HT1080 (cell line): Measurements from ENCODE around the gene ANKRD11. TPM values are rescaled to one million over a fixed set of nuclear protein-coding genes. Genes with fewer than 3 reads are reported as not detected.

Experiments used
- DNase-seq: peaks from one replicate; pipeline ENCODE4 v3.0.0-alpha.2; 2015; ENCODE audit warnings: low read depth
- polyA plus RNA-seq, 2 experiments: library from polyadenylated mRNA; depleted of rRNA; stranded (reverse); fragments of >200 nt; gene quantifications; 2 replicates each; pipeline ENCODE4 v1.2.3, GENCODE V29; 2015
- total RNA-seq: library from RNA; depleted of rRNA; stranded (reverse); fragments of >200 nt; shearing (Covaris generic); gene quantifications from 2 replicates; pipeline ENCODE4 v1.2.3, GENCODE V29; 2014; rRNA removed

The ANKRD11 gene
- total RNA-seq = 62.6 and 79.1 TPM in 2 replicates
- 114 and 124 TPM in 2 replicates for polyA plus RNA-seq (2015; cell fraction: cytosol; rRNA removed)
- 199 and 214 TPM in 2 replicates for polyA plus RNA-seq (2015; cell fraction: nucleus; rRNA removed)

DNA sequence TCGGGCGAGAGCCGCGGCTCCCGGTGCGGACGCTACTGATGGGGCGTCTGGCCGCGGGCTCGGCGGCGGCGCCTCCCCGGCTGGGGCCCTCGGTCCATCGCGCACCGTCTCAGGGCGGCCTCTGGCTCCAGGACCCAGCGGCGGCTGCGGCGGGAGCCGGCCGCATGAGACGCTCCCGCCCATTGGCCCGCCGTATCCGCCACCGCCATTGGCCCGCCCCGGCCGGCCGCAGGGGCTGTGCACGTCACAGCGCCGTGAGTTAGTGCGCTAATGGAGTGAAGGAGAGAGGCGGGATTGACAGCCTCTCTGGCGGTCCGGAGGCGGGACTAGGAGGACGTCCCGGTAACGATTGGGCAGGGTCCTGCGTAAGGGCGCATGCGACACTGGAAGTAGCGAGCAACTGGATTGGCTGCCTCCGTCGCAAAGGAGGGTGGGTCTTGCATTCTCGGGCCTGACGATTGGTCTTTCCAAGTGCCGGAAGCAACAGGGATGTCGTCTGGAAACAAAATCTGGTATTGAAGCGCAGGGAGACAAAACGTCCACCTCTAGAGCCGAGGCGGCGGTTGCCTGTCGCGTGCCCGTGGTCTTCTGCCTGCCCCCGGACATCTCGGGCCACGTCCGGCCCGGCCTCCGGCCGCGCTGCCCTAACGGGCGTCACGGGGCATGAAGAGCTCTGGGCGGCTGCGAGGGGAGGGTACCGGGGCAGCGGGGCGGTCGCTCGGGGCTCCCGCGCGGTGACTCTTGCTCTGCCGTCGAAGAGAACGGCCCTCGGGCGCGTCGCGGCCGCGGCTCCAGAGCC is at the start of gene ANKRD11:
Gene ANKRD11 (minus strand): TSS at position 123 of the 799 bp plus-strand sequence. CDS start 173,542 bp downstream, outside the sequence.
- peak; percentile 100 for DNase-seq

DNA sequence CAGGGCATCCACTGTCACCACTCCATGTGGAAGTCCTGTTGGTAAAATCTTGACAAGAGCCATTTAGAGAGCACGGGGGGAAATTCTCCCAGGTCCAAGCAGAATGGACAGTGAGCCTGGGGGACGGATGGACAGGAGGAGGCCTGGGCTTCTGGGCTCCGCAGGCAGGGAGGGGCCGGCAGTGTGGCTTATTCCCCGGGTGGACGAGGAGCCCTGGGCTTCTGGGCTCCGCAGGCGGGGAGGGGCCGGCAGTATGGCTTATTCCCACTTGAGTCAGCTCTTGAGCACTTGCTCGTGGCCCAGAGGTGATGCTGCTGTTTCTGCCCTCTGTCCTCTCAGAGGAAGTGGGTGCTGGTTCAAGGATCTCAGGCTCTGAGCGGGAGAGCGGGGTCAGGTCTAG is 47.9 kb upstream of the ANKRD11 start:
- no peak for DNase-seq

DNA sequence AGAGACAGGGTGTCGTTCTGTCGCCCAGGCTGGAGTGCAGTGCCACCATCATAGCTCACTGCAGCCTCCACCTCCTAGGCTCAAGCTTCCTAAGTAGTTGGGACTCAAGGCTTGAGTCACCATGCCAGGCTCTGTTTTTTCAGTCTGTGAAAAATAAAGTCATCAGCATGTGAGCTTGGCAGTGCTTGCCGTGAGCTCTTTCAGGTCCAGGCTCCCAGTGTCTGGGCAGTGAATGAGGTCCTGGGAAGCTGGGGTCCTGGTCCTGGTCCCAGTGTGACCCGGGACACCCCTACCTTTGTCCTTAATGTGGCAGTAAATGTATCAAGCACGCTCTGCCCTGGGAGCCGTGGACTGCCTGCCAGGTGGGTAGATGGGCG is 47.2 kb upstream of the ANKRD11 start:
- DNase-seq = no peak

DNA sequence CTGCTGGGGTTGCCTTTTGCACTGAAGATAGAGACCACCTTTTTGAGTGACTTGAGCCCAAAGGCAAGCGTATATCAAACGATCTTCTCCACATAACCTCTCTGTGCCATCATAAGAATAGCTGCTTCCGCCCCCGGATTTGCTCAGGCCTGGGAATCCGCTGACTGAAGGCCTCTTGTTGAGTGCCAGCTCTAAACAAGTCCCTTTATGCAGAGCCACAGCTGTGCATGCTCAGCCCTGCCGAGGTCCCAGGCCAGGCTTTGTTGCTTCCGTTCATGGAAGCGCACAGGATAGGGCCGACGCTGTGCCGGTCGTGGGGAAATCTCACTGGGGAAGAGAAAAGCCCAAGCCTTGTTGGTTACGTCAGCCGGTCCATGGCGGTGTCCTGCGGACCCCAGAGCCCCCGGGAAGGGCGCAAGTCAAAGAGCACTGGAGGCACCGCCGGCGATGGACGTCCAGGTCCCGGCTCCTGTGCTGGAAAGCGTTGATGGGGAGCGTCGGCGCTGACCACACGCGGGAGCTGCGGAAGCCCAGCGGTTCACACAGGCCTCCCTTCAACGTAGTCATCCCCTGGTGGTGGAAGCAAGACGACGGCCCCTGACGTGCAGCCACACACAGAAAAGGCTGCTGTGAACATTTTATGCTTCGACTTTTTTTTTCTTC is 46.7 kb upstream of the ANKRD11 start:
- DNase-seq = no peak

DNA sequence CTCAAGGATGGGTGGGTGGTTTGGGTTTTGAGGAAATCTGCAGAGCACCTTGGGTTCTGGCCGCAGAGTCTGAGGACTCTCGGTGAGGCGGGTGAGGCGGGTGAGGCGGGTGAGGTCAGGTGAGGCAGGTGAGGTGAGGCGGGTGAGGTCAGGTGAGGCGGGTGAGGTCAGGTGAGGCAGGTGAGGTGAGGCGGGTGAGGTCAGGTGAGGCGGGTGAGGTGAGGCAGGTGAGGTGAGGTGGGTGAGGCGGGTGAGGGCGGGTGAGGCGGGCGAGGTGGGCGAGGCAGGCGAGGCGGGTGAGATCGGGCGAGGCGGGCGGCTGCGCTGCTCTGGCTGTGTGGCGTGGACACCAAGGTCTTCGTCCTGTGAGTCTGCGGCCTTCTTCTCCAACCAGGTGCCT is 46.0 kb upstream of the ANKRD11 start:
- no peak for DNase-seq

DNA sequence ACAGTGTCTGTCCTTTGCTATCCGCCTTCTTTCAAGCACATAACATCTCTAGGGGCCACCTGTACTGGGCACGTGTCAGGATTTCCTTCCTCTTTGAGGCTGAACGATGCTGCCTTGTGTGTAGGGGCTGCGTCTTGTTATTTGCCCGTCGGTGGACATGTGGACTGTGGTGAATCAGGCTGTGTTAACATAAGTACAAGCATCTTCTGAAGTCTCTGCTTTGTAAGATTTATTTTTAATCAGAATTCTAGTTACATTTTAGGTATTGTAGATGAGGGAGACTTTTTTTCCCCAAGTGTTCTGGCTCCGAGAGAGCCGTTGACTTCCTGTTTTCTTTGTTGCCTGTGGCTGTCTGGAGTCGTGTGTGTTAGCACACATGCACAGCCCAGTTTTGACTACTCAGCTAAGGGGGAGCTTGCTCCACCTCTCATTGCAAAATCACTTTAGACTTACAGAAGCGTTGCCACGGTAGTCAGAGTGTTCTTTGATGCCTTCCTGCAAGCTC is 43.9 kb upstream of the ANKRD11 start:
- no peak for DNase-seq

DNA sequence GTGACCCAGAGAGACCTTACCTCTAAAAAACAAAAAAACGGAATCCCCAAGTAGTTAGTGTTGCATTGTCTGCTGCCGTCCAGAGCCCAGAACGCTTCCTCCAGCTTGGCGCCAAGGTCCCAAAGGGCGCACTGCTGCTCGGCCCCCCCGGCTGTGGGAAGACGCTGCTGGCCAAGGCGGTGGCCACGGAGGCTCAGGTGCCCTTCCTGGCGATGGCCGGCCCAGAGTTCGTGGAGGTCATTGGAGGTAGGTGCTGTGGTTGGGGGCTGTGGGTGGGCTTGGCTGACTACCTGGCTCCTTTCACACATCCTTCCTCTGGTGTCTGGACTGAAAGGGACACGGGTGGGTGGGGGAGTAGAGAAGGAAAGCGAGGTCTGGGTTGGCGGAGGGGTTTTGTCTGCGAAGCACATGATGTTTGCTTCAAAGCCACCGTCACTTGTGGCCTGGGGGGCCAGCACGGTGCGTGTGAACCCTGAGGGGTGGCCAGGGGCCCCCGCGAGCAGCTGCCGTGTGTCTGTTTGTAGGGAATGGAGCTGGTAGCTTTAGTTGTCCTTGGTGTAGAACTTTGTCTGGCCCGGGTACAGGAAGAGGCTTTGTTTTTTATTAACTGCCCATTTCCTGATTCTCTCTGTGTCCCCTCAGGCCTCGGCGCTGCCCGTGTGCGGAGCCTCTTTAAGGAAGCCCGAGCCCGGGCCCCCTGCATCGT is 41.6 kb upstream of the ANKRD11 start:
- no peak for DNase-seq

DNA sequence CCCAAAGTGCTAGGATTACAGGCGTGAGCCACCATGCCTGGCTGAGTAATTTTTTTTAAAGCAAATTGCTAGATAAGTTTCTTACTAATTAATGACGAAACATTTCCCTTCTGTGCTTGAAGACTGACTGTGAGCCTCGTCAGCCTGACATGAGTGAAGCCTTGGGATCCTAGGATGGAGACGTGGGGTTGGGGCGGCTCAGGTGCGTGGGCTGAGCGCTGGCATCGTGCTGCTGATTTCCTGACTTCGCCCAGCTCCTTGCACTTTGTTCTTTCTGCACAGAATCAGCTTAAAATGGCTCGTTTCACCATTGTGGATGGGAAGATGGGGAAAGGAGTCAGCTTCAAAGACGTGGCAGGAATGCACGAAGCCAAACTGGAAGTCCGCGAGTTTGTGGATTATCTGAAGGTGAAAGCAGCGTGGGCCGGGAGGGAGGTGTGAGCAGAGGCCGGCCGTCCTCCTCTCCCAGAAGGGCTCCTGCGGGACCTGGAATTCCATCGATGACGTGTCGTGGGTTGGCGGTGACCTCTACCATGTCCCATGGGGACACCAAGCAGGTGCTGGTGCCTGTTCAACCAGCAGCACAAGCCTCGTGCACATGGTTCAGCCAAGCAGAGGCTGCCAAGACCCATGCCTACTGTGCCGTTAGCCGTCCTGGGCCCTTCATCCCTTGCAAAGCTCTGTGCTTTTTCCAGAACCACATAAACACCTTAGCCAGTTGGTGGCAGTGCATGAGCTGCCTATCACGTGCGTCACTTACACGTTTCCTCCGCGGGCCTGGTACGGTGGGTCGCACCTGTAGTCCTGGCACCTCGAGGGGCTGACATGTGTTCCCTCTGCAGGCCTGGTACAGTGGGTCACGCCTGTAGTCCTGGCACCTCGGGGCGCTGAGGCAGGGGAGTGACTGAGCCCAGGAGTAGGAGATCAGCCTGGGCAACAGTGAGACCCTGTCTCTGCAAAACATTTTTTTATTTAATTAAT is 40.3 kb upstream of the ANKRD11 start:
- DNase-seq = no peak

DNA sequence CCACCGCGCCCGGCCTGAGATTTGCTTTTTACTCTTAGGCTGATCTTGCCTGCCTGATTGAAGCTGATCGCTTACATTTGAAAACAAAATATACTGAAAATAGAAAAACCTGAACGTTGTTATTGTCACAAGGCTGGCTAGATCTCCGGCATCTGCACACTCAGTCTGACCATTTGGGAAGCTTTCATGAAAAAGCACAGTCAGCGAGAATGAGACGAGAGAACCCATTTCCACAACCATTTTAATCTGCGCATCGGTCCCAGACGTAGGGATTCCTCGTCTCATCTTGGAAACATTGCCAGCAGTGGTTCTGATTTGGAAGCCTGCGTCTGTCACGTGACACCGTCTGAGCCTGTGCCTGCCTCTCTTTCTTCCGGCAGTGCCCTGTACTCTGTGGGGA is 38.7 kb upstream of the ANKRD11 start:
- no peak for DNase-seq

DNA sequence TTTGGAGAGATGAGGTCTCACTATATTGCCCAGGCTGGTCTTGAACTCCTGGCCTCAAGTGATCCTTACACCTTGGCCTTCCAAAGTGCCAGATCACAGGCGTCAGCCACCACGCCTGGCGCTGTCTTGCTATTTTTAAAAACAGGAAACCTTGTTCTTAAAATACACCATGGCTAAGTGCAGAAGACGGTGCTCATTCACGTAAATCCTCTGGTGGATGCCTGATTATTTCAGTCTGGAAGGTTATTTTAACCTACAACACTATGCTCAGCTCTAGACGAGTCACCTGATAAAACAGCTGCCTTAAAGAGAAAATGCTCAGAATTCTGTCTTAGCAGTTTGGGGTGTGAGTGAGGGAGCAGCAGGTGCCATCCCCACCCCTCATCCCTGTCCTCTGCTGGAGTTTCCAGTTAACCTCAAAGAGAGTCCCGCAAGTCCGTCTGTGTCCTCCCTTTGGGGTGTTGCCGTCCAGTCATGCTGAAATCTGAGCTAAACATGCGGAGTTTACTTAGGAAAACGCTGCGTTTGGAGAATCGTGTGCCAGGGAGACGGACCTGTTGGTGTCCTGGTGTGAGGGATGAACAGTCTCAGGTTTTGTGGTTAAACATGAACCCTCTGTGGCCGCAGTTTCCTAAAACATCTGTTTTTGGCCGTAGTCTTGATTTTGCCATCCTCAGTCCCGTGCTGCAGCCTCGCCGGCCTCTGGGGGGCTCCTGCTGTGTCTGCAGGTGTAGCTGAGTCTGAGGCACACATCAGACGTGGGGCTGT is 35.0 kb upstream of the ANKRD11 start:
- no peak for DNase-seq

DNA sequence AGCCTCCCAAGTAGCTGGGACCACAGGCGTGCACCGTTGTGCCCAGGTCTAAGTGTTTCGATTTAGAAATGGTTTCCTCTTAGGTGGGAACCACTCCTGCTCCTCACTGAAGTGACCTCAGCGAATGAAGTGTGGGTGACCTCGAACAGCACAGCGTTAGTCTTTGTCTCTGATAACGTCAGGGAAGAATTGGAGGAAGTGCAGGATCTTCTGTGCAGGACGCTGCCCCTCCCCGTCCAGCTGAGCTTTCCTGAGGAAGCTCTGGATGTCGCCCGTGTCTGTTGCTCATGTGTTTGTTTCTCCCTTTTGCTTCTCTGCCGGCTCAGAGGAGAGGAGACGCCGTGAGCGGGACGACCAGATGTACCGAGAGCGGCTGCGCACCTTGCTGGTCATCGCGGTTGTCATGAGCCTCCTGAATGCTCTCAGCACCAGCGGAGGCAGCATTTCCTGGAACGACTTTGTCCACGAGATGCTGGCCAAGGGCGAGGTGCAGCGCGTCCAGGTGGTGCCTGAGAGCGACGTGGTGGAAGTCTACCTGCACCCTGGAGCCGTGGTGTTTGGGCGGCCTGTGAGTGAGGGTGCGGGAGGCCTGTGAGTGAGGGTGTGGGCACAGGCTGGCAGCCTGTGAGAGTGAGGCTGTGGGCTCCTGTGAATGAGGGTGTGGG is 33.5 kb upstream of the ANKRD11 start:
- DNase-seq = no peak

DNA sequence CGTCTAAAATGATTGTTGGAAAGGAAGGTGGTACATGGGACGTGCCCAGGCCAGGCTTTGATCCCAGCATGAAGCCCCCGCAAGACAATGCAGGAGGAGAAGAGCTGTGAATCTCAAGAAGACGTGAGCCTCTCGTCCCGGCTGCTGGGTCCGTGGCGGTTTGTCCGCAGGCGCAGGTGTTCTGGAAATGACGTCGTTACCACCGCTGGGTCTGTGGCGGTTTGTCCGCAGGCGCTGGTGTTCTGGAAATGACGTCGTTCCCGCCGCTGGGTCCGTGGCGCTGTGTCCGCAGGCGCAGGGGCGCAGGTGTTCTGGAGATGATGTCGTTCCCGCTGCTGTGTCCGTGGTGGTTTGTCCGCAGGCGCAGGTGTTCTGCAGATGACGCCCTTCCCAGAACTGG is 31.9 kb upstream of the ANKRD11 start:
- DNase-seq = no peak

DNA sequence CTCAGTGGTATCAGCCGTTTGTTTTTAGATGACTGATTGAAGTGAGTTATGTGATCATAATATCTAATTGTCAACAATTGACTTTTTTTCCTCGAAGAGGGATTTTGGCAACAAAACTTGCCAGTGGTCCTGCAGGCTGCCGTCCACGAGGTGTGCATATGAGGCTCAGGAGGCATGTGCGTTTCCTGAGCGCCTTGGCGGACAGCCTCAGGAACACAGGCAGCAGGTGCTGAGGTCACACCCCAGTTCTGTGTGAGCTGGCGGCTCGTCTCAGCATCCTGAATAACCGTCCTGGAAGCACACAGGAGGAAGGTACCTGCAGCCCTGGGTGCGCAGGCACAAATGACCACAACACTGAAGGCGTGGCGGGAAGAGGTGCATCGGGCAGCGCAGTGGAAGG is 29.5 kb upstream of the ANKRD11 start:
- no peak for DNase-seq

DNA sequence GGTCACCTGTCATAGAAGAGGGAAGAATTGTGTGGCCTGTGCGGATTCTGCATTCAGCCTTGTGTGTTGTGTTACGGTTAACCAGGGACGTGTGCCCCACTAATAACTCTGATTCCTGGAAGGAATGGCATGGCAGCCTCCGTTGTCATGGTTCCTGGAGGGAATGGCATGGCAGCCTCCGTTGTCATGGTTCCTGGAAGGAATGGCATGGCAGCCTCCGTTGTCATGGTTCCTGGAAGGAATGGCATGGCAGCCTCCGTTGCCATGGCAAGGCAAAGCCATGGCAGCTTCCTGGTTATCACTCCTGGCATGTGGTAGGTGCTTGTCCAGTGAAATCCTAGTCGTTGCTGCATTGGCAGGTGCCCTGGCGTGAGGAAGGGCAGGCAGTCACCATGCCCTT is 26.8 kb upstream of the ANKRD11 start:
- DNase-seq = no peak

DNA sequence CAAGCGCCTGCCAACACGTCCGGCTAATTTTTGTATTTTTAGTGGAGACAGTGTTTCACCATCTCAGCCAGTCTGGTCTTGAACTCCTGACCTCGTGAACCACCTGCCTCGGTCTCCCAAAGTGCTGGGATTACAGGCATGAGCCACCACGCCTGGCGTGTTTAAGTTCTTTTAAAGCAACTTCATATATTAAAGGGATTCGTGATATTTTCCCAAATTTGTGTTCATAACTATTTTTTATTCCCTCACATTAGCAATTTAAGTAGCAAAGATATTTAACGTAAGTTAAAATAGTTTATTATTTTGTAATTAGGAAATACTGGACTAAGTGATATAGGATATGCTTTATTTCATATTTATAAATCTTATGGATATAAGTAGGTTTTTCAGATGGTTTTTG is 22.1 kb upstream of the ANKRD11 start:
- no peak for DNase-seq

DNA sequence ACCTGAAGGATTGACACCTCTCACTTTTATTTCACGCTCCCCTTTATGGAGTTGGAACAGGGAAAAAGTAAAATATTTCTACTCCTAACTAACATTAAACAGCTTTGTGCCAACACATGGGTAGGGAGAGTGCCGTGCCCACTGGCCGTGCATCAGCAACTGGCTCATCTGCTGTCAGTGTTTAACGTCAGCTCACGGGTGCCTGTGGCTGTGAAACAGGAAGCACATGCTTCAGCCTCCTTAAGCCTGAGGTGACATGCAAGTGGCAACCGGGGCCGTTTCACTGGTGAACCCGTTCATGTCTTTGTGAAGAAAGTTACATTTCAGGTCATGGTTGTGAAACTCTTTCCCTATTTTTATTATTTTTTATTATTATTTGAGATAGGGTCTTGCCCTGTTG is 21.0 kb upstream of the ANKRD11 start:
- DNase-seq = no peak

DNA sequence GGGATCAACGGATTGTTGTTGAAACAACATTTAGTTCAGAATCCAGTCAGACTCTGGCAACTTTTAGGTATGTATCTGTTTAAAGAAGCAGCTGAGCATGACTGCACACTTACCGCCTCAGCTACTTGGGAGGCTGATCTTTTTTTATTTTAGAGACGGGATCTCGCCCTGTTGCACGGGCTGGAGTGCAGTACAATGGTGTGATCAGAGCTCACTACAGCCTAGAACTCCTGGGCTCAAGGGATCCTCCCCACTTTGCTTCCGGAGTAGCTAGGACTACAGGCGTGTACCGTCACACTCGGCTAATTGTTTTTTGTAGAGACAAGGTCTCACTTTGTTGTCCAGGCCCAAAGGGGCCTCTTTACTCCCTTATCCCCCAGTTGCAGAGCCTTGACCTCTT is 20.2 kb upstream of the ANKRD11 start:
- no peak for DNase-seq

DNA sequence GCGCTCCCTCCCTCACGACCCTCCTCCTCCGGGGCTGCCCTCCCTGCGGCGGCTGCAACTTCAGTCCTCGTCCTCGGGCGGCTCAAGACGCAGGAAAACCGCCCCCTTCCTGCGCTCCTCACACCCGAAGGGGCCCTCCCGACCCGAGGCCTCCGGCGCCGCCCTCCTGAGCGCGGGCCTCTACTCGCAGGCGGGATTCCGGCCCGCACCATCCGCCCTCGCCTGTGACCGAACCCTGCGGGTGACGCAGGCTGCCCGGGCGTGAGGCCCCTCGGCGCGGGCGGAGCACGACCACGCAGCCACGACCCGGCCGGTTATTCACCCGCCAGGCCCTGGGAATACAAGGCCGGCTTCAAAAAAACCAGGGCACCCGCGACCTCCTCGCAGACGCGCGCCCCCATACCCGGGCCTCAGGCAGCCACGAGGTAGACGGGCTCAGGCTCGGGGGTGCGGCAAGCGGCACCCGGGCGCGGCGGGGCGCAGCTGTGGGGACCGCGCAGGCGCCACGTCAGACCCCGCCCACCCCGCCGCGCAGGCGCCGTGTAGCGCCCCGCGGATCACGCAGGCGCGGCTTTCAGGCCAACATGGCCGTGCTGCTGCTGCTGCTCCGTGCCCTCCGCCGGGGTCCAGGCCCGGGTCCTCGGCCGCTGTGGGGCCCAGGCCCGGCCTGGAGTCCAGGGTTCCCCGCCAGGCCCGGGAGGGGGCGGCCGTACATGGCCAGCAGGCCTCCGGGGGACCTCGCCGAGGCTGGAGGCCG is 17.7 kb upstream of the ANKRD11 start, which contains the start of gene SPG7:
Gene SPG7 (plus strand): TSS at position 570 of the 757 bp plus-strand sequence. CDS start 15 bp downstream, at position 585.
- peak; percentile 82 for DNase-seq
